Sigmoid colon (tissue), 3 donors: ENCODE results near the gene PRIM2.
"Not testable (repeated sequence)": the region's sequence is repeated elsewhere in the genome, so short reads cannot be mapped to it uniquely, and the experiment has no call there.

ENCODE experiments used
- CTCF ChIP-seq, 4 experiments: fragments of 450-650 bp in 3 of 4; fragments of 200-600 bp in 1 of 4; IDR thresholded peaks; one replicate each; pipeline ENCODE4 v1.5.1; 2016 to 2019; ENCODE audit warnings: antibody characterized with exemption in 4 of 4, mild to moderate bottlenecking in 3 of 4, moderate library complexity in 2 of 4
- POLR2A ChIP-seq, 2 donors: fragments of 450-650 bp; IDR thresholded peaks; one replicate each; pipeline ENCODE4 v1.6.1; 2016; ENCODE audit warnings: antibody characterized with exemption in 2 of 2, mild to moderate bottlenecking in 2 of 2, moderate library complexity in 2 of 2

- not testable (repeated sequence) for TF ChIP-seq CTCF, POLR2A (IDR thresholded peaks at IDR 0.05)
Measured at GRCh38 chr6:57389038-57389592, 71.7 kb downstream of the PRIM2 start.
